HG03575 (cell line): ENCODE data around the gene AMOTL1.
"Not testable (repeated sequence)": the region's sequence is repeated elsewhere in the genome, so short reads cannot be mapped to it uniquely, and the experiment has no call there.

Experiments
- ATAC-seq: cut with Tn5 transposase; IDR thresholded peaks from one replicate; pipeline ENCODE4 v1.9.1; 2021; ENCODE audit not compliant: unreplicated experiment, insufficient number of reproducible peaks, low FRiP score; ENCODE audit errors: extremely low read depth

Gene AMOTL1

GRCh38 chr11:94809251-94809650 lies 41.1 kb downstream of the AMOTL1 start:
- no peak for ATAC-seq

- not testable (repeated sequence) for ATAC-seq
Observed at GRCh38 chr11:94812724-94813720, 44.9 kb downstream of the AMOTL1 start.

DNA sequence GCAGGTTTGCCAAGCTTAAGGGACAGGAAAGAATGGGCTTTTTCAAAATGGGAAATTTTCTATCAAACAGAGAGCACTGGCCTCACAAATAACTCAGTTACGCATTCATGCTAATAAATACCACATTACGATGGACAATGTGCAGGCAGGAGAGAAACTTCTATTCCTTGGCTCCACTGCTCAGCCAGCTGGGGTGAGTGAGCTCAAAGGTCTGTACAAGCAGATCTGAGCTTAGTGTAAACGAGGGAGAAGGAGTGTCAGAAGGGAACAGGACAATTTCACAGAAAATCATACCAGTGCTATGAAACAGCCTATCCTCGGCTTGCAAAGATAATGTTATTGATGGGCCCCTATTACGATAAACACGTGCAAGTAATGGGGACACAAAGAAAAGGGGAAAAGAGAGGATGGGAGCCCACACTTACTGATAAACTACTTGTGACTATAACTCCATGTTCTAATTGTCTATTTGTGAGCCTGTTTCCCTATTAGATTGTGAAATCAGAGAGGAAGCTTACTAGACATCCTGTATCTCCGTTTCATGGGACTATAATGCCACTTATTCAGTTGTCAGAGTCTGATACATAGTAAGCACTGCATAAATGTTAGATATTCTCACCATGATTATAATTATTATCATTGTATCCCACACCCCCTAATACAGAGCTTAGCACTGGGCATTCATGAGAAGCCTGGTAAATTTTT lies 46.3 kb downstream of the AMOTL1 start:
- no peak for ATAC-seq

- no peak for ATAC-seq
Observed at GRCh38 chr11:94815705-94816344, 47.7 kb downstream of the AMOTL1 start.

GRCh38 chr11:94820480-94820879 lies 52.3 kb downstream of the AMOTL1 start:
- no peak for ATAC-seq

GRCh38 chr11:94821439-94821838 lies 53.3 kb downstream of the AMOTL1 start:
- ATAC-seq = no peak

GRCh38 chr11:94822080-94822479 lies 53.9 kb downstream of the AMOTL1 start:
- ATAC-seq = no peak

GRCh38 chr11:94823102-94823732 lies 55.1 kb downstream of the AMOTL1 start:
- no peak for ATAC-seq

DNA sequence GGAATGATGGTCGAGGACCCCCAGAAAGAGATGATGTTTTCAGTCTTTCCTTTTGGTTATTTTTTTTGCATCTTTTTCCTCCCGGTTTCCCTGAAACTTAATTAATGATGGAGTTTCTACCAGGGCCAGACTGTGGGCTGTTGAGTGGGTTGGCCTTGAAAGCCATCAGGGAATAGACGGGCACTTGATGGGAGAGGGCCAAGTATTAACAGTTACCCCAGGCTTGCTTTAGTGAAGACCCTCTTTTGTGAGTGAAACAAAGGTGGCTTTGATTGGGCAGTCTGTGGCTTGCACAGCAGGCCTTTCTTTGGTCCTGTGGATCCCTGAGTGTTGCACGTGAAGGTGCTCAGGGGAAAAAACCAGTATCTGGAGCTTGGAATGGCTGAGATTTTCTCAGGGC lies 56.9 kb downstream of the AMOTL1 start:
- ATAC-seq = no peak

- no peak for ATAC-seq
Observed at GRCh38 chr11:94825481-94825880, 57.3 kb downstream of the AMOTL1 start.

DNA sequence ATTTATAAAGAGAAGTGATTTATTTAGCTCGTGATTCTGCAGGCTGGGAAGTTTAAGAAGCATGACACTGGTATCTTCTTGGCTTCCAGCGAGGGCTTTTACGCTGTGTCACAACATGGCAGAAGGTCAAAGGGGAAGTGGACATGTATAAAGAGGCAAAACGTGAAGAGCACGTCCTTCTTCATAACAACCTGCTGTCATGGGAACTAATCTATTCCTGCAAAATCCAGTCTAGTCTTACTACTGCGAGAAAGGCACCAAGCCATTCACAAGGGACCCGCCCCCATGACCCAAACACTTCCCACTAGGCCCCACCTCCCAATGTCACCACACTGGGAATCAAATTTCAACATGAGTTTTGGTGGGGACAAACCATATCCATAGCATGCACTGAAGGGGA lies 58.3 kb downstream of the AMOTL1 start:
- ATAC-seq = no peak

- no peak for ATAC-seq
Observed at GRCh38 chr11:94828088-94828487, 59.9 kb downstream of the AMOTL1 start.

- no peak for ATAC-seq
Observed at GRCh38 chr11:94830722-94831510, 62.8 kb downstream of the AMOTL1 start.

- ATAC-seq = no peak
Observed at GRCh38 chr11:94831529-94831928, 63.4 kb downstream of the AMOTL1 start.

DNA sequence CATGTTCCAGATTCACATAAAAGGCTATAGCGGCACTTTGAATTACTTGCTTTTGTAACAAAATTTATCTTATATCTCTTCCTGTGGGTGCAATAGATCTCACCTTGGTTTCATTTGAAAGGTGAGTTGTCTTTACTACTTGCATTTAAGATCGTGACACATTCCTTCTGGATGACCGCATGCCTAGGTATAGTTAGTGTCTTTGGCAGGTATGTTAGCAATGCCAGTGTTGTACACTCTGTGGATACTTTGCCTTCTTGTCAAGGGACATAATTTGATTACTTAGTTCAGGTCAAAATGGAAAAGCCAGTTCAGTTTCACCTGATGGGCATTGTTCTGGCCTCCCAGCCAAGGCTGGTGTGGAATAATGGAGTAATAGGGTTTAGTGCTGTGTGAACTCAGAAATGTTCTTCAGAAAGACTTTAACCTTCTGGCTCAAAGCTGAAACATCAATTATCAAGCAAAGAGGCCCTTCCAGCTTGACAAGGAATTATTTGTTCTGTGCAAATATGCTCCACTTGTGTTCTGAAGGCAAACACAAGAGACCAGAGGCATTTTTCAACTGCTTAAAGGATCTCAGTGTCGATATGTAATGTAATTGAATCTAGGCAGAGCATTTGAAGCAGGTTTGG lies 64.6 kb downstream of the AMOTL1 start:
- no peak for ATAC-seq

GRCh38 chr11:94834911-94835593 lies 66.9 kb downstream of the AMOTL1 start:
- no peak for ATAC-seq

- ATAC-seq = no peak
Observed at GRCh38 chr11:94835594-94835927, 67.4 kb downstream of the AMOTL1 start.

DNA sequence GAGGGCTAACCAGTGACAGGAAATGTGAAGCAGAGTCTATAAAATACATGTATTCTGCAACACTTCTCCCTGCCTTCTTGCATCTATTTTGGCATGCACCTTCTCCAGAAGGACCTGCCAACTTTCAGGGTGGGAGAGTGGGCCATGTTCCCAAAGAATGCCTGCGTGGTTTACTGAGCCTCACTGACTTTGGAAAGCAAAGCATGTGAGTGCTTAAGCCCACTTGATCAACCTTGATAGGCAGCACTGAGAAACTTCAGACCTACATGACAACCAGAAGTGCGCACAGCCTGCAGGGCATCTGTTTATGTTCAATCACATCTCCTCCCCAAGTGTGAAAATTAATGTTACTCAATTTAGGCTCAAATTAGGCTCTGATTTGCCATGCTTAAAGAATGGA lies 69.2 kb downstream of the AMOTL1 start:
- no peak for ATAC-seq
